ENCODE results near the gene DNAH14. TPM values are rescaled to one million over a fixed set of nuclear protein-coding genes. Genes with fewer than 3 reads are reported as not detected.
A peak's percentile ranks its signal among the peaks of the same experiment; 100 is the strongest.

Gene DNAH14
- total and polyA plus RNA-seq, 9 of the 15 experiments (the other 6 are each of a cell fraction or from before 2014, with no cell fraction given), result 58.4 to 142 (median 98.4) TPM

- TF ChIP-seq HLTF (IDR thresholded peaks at IDR 0.05) (no peak), POLR2H (tag; IDR thresholded peaks at IDR 0.05; ENCODE audit: low read depth) (no peak), ZNF41 (CRISPR knock-in tag; conservative IDR thresholded peaks at IDR 0.05) (no peak), HDGF (IDR thresholded peaks at IDR 0.05) (no peak)
- TF ChIP-seq, protein P1, sequence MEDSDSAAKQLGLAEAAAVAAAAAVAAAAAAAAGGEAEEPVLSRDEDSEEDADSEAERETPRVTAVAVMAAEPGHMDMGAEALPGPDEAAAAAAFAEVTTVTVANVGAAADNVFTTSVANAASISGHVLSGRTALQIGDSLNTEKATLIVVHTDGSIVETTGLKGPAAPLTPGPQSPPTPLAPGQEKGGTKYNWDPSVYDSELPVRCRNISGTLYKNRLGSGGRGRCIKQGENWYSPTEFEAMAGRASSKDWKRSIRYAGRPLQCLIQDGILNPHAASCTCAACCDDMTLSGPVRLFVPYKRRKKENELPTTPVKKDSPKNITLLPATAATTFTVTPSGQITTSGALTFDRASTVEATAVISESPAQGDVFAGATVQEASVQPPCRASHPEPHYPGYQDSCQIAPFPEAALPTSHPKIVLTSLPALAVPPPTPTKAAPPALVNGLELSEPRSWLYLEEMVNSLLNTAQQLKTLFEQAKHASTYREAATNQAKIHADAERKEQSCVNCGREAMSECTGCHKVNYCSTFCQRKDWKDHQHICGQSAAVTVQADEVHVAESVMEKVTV (CRISPR knock-in tag; IDR thresholded peaks at IDR 0.05), result no peak
Observed at GRCh38 chr1:225440380-225441221, 511.1 kb downstream of the DNAH14 start (continued).

- intact Hi-C loops (cut with micrococcal nuclease), result no loop called here
- POLR2A ChIA-PET, result interaction anchor here (0.6 to 2.4 kb wide), 7 partner anchors 9 to 1289 kb away, joined by 3 to 8 read pairs (median 3); partner anchors contain the start of gene LBR
- no peak for FAIRE-seq
- TF ChIP-seq MEF2D (tag; conservative IDR thresholded peaks at IDR 0.05; ENCODE audit: low read depth) (no peak), RAD21 (CRISPR knock-in tag; conservative IDR thresholded peaks at IDR 0.05 in 1 of 2, IDR thresholded peaks at IDR 0.05 in 1 of 2) (0 out of 4 replicates have a peak, but pooled peaks of 1 of the 2 experiments have one; percentile 10), CEBPG (CRISPR knock-in tag; IDR thresholded peaks at IDR 0.05) (0 out of 2 replicates have a peak, but pooled peaks have one; percentile 5), CEBPG (tag; conservative IDR thresholded peaks at IDR 0.05 in 1 of 2, IDR thresholded peaks at IDR 0.05 in 1 of 2) (no peak)
- TF ChIP-seq, protein P2, sequence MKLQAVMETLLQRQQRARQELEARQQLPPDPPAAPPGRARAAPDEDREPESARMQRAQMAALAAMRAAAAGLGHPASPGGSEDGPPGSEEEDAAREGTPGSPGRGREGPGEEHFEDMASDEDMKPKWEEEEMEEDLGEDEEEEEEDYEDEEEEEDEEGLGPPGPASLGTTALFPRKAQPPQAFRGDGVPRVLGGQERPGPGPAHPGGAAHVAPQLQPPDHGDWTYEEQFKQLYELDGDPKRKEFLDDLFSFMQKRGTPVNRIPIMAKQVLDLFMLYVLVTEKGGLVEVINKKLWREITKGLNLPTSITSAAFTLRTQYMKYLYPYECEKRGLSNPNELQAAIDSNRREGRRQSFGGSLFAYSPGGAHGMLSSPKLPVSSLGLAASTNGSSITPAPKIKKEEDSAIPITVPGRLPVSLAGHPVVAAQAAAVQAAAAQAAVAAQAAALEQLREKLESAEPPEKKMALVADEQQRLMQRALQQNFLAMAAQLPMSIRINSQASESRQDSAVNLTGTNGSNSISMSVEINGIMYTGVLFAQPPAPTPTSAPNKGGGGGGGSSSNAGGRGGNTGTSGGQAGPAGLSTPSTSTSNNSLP (IDR thresholded peaks at IDR 0.05; ENCODE audit: borderline replicate concordance, low read depth, low read length), result 0 out of 2 replicates have a peak, but pooled peaks have one; percentile 23
Observed at GRCh38 chr1:225441314-225442122, 512.0 kb downstream of the DNAH14 start.

More at GRCh38 chr1:225441314-225442122, 512.0 kb downstream of the DNAH14 start:
- no peak overlapping the region for H3K4me2 ChIP-seq (ENCODE audit: insufficient read depth, low read length)
- CTCF ChIA-PET (ENCODE audit: low intra/inter-chr PET ratio), result interaction anchor here (0.5 kb wide), 1 partner anchor 329 kb away, joined by 3 read pairs; no protein-coding TSS in a partner anchor
- H3K79me2 ChIP-seq (ENCODE audit: control insufficient read depth, insufficient read depth, low read length), result no peaks in the 10 kb centered on the region
- H3K9me1 ChIP-seq (ENCODE audit: control insufficient read depth, insufficient read depth, low read length), result no peaks in the 10 kb centered on the region
- no peaks in the 10 kb centered on the region for H4K20me1 ChIP-seq (replicated peaks; ENCODE audit: control insufficient read depth, insufficient read depth, low read length)
- WGBS (ENCODE audit: insufficient coverage, low coverage, missing lambda C conversion rate), result 52% methylated on average over 9 of the region's 9 CpGs
- no peak for DNase-seq (ENCODE audit: extremely low read depth in 1 of 4, low spot score in 3 of 4)
- no peak overlapping the region for H3K27ac ChIP-seq (ENCODE audit: extremely low read depth, low read depth, low read length)
- H3K4me3 ChIP-seq, result no peak overlapping the region
- ATAC-seq, result no peak
- in situ Hi-C loops (cut with MboI), result no loop called here
- H3K27me3 ChIP-seq (ENCODE audit: control insufficient read depth in 2 of 2, insufficient read depth in 2 of 2, low read length in 2 of 2), result no peaks in the 10 kb centered on the region
- H3K9ac ChIP-seq (ENCODE audit: insufficient read depth in 1 of 2, low read depth in 2 of 2, low read length in 2 of 2), result 0 out of 4 replicates have a peak overlapping the region, but pooled peaks of 1 of the 2 experiments have one; percentile 21
- peak overlapping the region; percentile 50 for H2AFZ ChIP-seq (ENCODE audit: low read depth, low read length)
- H3K9me3 ChIP-seq (replicated peaks; ENCODE audit: control insufficient read depth, insufficient read depth, low read depth, low read length), result no peaks in the 10 kb centered on the region
- H3K4me1 ChIP-seq (replicated peaks in 1 of 2; ENCODE audit: control insufficient read depth in 2 of 2, insufficient read depth in 2 of 2, low read length in 2 of 2), result peaks cover 21 to 37% of the 10 kb centered on the region in 2 experiments
- H3K36me3 ChIP-seq (ENCODE audit: control insufficient read depth, insufficient read depth, low read length), result no peaks in the 10 kb centered on the region
- no TSS peak for BruUV-seq (replicated peaks)

Data from K562 (cell line).